K562 (cell line): ENCODE results near the gene PPP1R3C. TPM values are rescaled to one million over a fixed set of nuclear protein-coding genes. Genes with fewer than 3 reads are reported as not detected.

ENCODE experiments used
- HNRNPLL ChIP-seq: fragments of 200-400 bp; formaldehyde crosslinking; IDR thresholded peaks from 2 replicates; pipeline ENCODE4 v1.6.1; 2017; ENCODE audit warnings: low read length, low read depth, mild to moderate bottlenecking; ENCODE audit not compliant: poor library complexity, severe bottlenecking
- KDM5B ChIP-seq: fragments of 200-600 bp; sonication (generic); IDR thresholded peaks from 2 replicates; pipeline ENCODE4 v1.6.1; 2012; ENCODE audit warnings: low read depth, mild to moderate bottlenecking, moderate library complexity, low read length, control low read depth, inconsistent platforms; ENCODE audit not compliant: insufficient replicate concordance
- MAZ ChIP-seq, 2 experiments: fragments of 450-650 bp in 1 of 2; sonication (generic) in 1 of 2; formaldehyde crosslinking; IDR thresholded peaks in 1 of 2; conservative IDR thresholded peaks in 1 of 2; 2 replicates each; pipeline versions ENCODE4 v1.4.0 to v1.5.0; 2020; ENCODE audit warnings: mild to moderate bottlenecking in 1 of 2, missing genetic modification reagents in 1 of 2
- PCBP1 ChIP-seq: fragments of 200-400 bp; formaldehyde crosslinking; IDR thresholded peaks from 2 replicates; pipeline ENCODE4 v1.6.1; 2018; ENCODE audit warnings: mild to moderate bottlenecking, low read depth, low read length; ENCODE audit not compliant: poor library complexity, severe bottlenecking
- PHF8 ChIP-seq: fragments of 200-600 bp; sonication (generic); IDR thresholded peaks from 2 replicates; pipeline ENCODE4 v1.6.1; 2012; ENCODE audit warnings: mixed run types, mild to moderate bottlenecking, inconsistent platforms, low read length, moderate library complexity, borderline replicate concordance
- ZFX ChIP-seq: sonication (generic); formaldehyde crosslinking; IDR thresholded peaks from 2 replicates; pipeline ENCODE4 v1.8.0; 2022; ENCODE audit warnings: mild to moderate bottlenecking, missing genetic modification reagents, moderate library complexity
- ZNF347 ChIP-seq: fragments of 450-650 bp; formaldehyde crosslinking; IDR thresholded peaks from 2 replicates; pipeline ENCODE4 v1.4.0; 2020; ENCODE audit warnings: low read depth, mild to moderate bottlenecking, moderate library complexity
- ZNF551 ChIP-seq: fragments of 250-450 bp; sonication (Bioruptor Pico); IDR thresholded peaks from 2 replicates; pipeline ENCODE4 v1.5.0; 2021; ENCODE audit warnings: mild to moderate bottlenecking, moderate library complexity
- ZNF696 ChIP-seq: fragments of 250-450 bp; sonication (Bioruptor Pico); conservative IDR thresholded peaks from 2 replicates; pipeline ENCODE4 v1.4.0; 2020; ENCODE audit warnings: mild to moderate bottlenecking, moderate library complexity
- polyA plus RNA-seq, 8 experiments: library from polyadenylated mRNA; depleted of rRNA in 4 of 8; stranded (reverse) in 5 of 8; unstranded in 3 of 8; fragments of >200 nt; fragmentation: Nextera tagmentation in 2 of 8; fragmentation: Illumina TruSeq in 1 of 8; extraction: Ambion mirVana in 2 of 8; extraction: Trizol in 1 of 8; gene quantifications; 2 replicates each; pipeline versions ENCODE4 v1.2.1 to v1.2.3, GENCODE V29; 2011 to 2014; ENCODE audit warnings: inconsistent platforms in 1 of 8, missing spikeins in 1 of 8
- total RNA-seq, 7 experiments: library from RNA; depleted of rRNA in 6 of 7; stranded (reverse); fragments of >200 nt in 6 of 7; fragmentation: Illumina TruSeq in 2 of 7; extraction: Trizol in 2 of 7; gene quantifications; 2 replicates each; pipeline versions ENCODE4 v1.2.1 to v1.2.3, GENCODE V29; 2011 to 2021; ENCODE audit warnings: low replicate concordance in 1 of 7
- TF ChIP-seq, protein P1 (sequence below): sonication (generic); formaldehyde crosslinking; IDR thresholded peaks from 2 replicates; pipeline ENCODE4 v1.8.0; 2022; ENCODE audit warnings: mild to moderate bottlenecking, missing genetic modification reagents
- TF ChIP-seq, protein P2 (sequence below): sonication (generic); formaldehyde crosslinking; IDR thresholded peaks from 2 replicates; pipeline ENCODE4 v1.9.0; 2022; ENCODE audit warnings: mild to moderate bottlenecking, missing genetic modification reagents
- TF ChIP-seq, protein P3 (sequence below): sonication (generic); formaldehyde crosslinking; IDR thresholded peaks from 2 replicates; pipeline ENCODE4 v1.8.1; 2023; ENCODE audit warnings: mild to moderate bottlenecking, missing genetic modification reagents
- TF ChIP-seq, protein P4 (sequence below): sonication (generic); formaldehyde crosslinking; IDR thresholded peaks from 2 replicates; pipeline ENCODE4 v1.8.0; 2022; ENCODE audit warnings: missing genetic modification reagents, mild to moderate bottlenecking, moderate library complexity, borderline replicate concordance
- TF ChIP-seq, protein P5 (sequence below): sonication (generic); formaldehyde crosslinking; IDR thresholded peaks from 2 replicates; pipeline ENCODE4 v1.9.0; 2022; ENCODE audit warnings: mild to moderate bottlenecking, missing genetic modification reagents

The PPP1R3C gene
- total and polyA plus RNA-seq, 9 of the 15 experiments (the other 6 are each of a cell fraction or from before 2014, with no cell fraction given): 0.06 to 0.24 (median 0.12) TPM; not detected in 3

DNA sequence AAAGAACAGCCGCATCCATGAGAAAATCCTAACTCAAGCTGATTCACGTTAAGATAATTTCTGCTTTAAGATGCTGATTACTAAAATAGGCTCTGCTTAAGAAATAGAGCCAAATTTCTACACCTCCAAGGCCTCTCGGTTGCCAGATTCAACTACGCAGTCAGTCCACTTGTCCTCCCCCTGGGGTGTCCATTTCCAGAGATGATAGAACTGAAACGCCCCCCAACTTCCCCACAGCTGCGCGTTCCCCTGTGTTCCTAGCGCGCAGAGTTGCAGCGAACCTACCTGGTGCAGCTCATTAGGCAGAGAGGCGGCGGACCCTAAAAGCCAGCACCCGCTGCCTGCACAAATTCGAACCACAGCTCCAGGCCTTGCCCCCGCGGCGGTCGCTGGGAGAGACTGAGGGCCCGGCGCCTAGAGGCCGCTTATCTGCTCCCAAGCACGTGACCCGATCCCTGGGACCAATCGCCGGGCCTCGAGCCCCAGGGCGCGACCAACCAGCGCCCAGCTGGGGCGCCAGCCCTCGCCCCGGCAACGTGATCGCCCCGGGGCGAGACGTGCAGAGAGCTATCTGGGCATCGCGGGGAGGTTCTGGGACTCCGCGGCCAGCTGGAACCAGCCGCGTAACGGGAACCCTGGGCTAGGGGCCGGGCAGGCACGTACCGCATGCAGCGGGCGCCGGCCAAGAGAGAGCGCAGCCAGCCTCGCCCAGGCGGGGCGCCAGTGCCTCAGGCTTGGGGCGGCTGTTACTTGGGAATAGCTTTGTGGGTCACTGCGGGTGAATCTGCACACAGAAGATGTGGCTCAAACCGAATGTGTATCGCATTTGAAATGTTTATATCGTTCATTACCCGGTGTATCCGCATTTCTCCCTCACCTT, at the start of gene PPP1R3C (continued):
- TF ChIP-seq PCBP1: peak; percentile 52
- peak; percentile 87 for TF ChIP-seq KDM5B
- TF ChIP-seq ZNF347 (CRISPR knock-in tag): no peak
- TF ChIP-seq, protein P1, sequence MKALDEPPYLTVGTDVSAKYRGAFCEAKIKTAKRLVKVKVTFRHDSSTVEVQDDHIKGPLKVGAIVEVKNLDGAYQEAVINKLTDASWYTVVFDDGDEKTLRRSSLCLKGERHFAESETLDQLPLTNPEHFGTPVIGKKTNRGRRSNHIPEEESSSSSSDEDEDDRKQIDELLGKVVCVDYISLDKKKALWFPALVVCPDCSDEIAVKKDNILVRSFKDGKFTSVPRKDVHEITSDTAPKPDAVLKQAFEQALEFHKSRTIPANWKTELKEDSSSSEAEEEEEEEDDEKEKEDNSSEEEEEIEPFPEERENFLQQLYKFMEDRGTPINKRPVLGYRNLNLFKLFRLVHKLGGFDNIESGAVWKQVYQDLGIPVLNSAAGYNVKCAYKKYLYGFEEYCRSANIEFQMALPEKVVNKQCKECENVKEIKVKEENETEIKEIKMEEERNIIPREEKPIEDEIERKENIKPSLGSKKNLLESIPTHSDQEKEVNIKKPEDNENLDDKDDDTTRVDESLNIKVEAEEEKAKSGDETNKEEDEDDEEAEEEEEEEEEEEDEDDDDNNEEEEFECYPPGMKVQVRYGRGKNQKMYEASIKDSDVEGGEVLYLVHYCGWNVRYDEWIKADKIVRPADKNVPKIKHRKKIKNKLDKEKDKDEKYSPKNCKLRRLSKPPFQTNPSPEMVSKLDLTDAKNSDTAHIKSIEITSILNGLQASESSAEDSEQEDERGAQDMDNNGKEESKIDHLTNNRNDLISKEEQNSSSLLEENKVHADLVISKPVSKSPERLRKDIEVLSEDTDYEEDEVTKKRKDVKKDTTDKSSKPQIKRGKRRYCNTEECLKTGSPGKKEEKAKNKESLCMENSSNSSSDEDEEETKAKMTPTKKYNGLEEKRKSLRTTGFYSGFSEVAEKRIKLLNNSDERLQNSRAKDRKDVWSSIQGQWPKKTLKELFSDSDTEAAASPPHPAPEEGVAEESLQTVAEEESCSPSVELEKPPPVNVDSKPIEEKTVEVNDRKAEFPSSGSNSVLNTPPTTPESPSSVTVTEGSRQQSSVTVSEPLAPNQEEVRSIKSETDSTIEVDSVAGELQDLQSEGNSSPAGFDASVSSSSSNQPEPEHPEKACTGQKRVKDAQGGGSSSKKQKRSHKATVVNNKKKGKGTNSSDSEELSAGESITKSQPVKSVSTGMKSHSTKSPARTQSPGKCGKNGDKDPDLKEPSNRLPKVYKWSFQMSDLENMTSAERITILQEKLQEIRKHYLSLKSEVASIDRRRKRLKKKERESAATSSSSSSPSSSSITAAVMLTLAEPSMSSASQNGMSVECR (CRISPR knock-in tag): peak; percentile 37; the same call in 1 of the 2 replicates
- TF ChIP-seq ZFX (CRISPR knock-in tag): peak; percentile 50
- peak; percentile 64; the same call in 1 of the 2 replicates for TF ChIP-seq PHF8
- no peak for TF ChIP-seq ZNF696 (CRISPR knock-in tag)
- TF ChIP-seq HNRNPLL: no peak
- TF ChIP-seq ZNF551 (CRISPR knock-in tag): no peak
- TF ChIP-seq, protein P2, sequence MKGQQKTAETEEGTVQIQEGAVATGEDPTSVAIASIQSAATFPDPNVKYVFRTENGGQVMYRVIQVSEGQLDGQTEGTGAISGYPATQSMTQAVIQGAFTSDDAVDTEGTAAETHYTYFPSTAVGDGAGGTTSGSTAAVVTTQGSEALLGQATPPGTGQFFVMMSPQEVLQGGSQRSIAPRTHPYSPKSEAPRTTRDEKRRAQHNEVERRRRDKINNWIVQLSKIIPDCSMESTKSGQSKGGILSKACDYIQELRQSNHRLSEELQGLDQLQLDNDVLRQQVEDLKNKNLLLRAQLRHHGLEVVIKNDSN (CRISPR knock-in tag): peak; percentile 87
- TF ChIP-seq MAZ (CRISPR knock-in tag; conservative IDR thresholded peaks at IDR 0.05 in 1 of 2, IDR thresholded peaks at IDR 0.05 in 1 of 2): no peak
- TF ChIP-seq, protein P3, sequence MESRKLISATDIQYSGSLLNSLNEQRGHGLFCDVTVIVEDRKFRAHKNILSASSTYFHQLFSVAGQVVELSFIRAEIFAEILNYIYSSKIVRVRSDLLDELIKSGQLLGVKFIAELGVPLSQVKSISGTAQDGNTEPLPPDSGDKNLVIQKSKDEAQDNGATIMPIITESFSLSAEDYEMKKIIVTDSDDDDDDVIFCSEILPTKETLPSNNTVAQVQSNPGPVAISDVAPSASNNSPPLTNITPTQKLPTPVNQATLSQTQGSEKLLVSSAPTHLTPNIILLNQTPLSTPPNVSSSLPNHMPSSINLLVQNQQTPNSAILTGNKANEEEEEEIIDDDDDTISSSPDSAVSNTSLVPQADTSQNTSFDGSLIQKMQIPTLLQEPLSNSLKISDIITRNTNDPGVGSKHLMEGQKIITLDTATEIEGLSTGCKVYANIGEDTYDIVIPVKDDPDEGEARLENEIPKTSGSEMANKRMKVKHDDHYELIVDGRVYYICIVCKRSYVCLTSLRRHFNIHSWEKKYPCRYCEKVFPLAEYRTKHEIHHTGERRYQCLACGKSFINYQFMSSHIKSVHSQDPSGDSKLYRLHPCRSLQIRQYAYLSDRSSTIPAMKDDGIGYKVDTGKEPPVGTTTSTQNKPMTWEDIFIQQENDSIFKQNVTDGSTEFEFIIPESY (CRISPR knock-in tag): peak; percentile 81
- TF ChIP-seq, protein P4, sequence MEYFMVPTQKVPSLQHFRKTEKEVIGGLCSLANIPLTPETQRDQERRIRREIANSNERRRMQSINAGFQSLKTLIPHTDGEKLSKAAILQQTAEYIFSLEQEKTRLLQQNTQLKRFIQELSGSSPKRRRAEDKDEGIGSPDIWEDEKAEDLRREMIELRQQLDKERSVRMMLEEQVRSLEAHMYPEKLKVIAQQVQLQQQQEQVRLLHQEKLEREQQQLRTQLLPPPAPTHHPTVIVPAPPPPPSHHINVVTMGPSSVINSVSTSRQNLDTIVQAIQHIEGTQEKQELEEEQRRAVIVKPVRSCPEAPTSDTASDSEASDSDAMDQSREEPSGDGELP (CRISPR knock-in tag): peak; percentile 96
- TF ChIP-seq, protein P5, sequence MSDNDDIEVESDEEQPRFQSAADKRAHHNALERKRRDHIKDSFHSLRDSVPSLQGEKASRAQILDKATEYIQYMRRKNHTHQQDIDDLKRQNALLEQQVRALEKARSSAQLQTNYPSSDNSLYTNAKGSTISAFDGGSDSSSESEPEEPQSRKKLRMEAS (CRISPR knock-in tag): peak; percentile 76
- TF ChIP-seq, all 486 proteins: peak for 10
